MM.1S (cell line): ENCODE results near the gene IL9R.

ENCODE experiments used
- DNase-seq: peaks from one replicate; pipeline ENCODE4 v3.0.0-alpha.2; 2015
- H2AFZ ChIP-seq: fragments of 300-600 bp; sonication (generic); 2 replicates; pipeline ENCODE4 v1.6.0; 2016; ENCODE audit warnings: antibody characterized with exemption, low read length
- H3F3A ChIP-seq: fragments of 300-600 bp; sonication (generic); 2 replicates; pipeline ENCODE4 v1.6.1; 2016; ENCODE audit warnings: mild to moderate bottlenecking, antibody characterized with exemption, low read length, moderate library complexity, mixed read lengths; ENCODE audit not compliant: insufficient read depth
- H3K27ac ChIP-seq: fragments of 300-600 bp; sonication (generic); 2 replicates; pipeline ENCODE4 v1.5.1; 2016; ENCODE audit warnings: mild to moderate bottlenecking, low read length
- H3K27me3 ChIP-seq: fragments of 300-600 bp; sonication (generic); replicated peaks from 2 replicates; pipeline ENCODE4 v1.6.0; 2016; ENCODE audit warnings: low read length; ENCODE audit not compliant: insufficient read depth
- H3K36me3 ChIP-seq: fragments of 300-600 bp; sonication (generic); replicated peaks from 2 replicates; pipeline ENCODE4 v1.6.1; 2016; ENCODE audit warnings: mild to moderate bottlenecking, low read length, mixed read lengths; ENCODE audit not compliant: insufficient read depth
- H3K4me1 ChIP-seq: fragments of 300-600 bp; sonication (generic); 2 replicates; pipeline ENCODE4 v1.6.1; 2016; ENCODE audit warnings: low read length, mixed read lengths
- H3K4me2 ChIP-seq: fragments of 300-600 bp; sonication (generic); 2 replicates; pipeline ENCODE4 v1.6.0; 2016; ENCODE audit warnings: low read depth, low read length
- H3K4me3 ChIP-seq: fragments of 300-600 bp; sonication (generic); 2 replicates; pipeline ENCODE4 v1.5.1; 2016; ENCODE audit warnings: low read length, mixed read lengths
- H3K79me2 ChIP-seq: fragments of 300-600 bp; sonication (generic); 2 replicates; pipeline ENCODE4 v1.6.1; 2016; ENCODE audit warnings: mixed run types, low read length, mixed read lengths
- H3K9ac ChIP-seq: fragments of 300-600 bp; sonication (generic); 2 replicates; pipeline ENCODE4 v1.6.1; 2016; ENCODE audit warnings: low read length, mixed read lengths
- H3K9me2 ChIP-seq: fragments of 300-600 bp; sonication (generic); replicated peaks from 2 replicates; pipeline ENCODE4 v1.6.1; 2016; ENCODE audit warnings: mild to moderate bottlenecking, low read length, mixed read lengths; ENCODE audit not compliant: insufficient read depth
- H3K9me3 ChIP-seq: fragments of 300-600 bp; sonication (generic); replicated peaks from 2 replicates; pipeline ENCODE4 v1.6.1; 2016; ENCODE audit warnings: mild to moderate bottlenecking, low read length, mixed read lengths; ENCODE audit not compliant: insufficient read depth
- H4K20me1 ChIP-seq: fragments of 300-600 bp; sonication (generic); 2 replicates; pipeline ENCODE4 v1.6.1; 2016; ENCODE audit warnings: mild to moderate bottlenecking, low read length, moderate library complexity, mixed read lengths; ENCODE audit not compliant: insufficient read depth
- CTCF ChIP-seq: fragments of 300-600 bp; sonication (generic); IDR thresholded peaks from 2 replicates; pipeline ENCODE4 v1.5.1; 2016; ENCODE audit warnings: antibody characterized with exemption, low read length, mixed read lengths
- EZH2 ChIP-seq: fragments of 300-600 bp; sonication (generic); optimal IDR thresholded peaks from 2 replicates; pipeline ENCODE3; 2017; ENCODE audit warnings: low read depth, mild to moderate bottlenecking, antibody characterized with exemption, low read length, mixed read lengths
- EZH2phosphoT487 ChIP-seq: fragments of 300-600 bp; sonication (generic); IDR thresholded peaks from 2 replicates; pipeline ENCODE4 v1.6.1; 2018; ENCODE audit warnings: antibody characterized with exemption, low read length

Gene IL9R

GRCh38 chrX:155997436-155997835, at the start of gene IL9R:
IL9R (plus strand) TSS chrX:155997696; CDS start chrX:155997760, 64 bp downstream.
- Histone ChIP-seq H3K9ac (no peak within 1 kb of the TSS), H3K27ac (no peak within 1 kb of the TSS), H3K4me1 (no peaks in the 10 kb centered on the region), H4K20me1 (no peaks in the 10 kb centered on the region), H3F3A (no peaks in the 10 kb centered on the region), H3K4me2 (no peak within 1 kb of the TSS), H3K79me2 (no peaks in the 10 kb centered on the region), H2AFZ (no peak within 1 kb of the TSS), H3K36me3 (no peaks in the 10 kb centered on the region), H3K27me3 (no peaks in the 10 kb centered on the region), H3K9me3 (no peaks in the 10 kb centered on the region), H3K9me2 (no peaks in the 10 kb centered on the region), H3K4me3 (no peak within 1 kb of the TSS)
- DNase-seq, result peak; percentile 6
- TF ChIP-seq EZH2phosphoT487, result no peak
- TF ChIP-seq EZH2, result no peak
- TF ChIP-seq CTCF, result no peak

- TF ChIP-seq EZH2phosphoT487, result no peak
- TF ChIP-seq EZH2, result no peak
- TF ChIP-seq CTCF, result no peak
- no peaks in the 10 kb centered on the region for H4K20me1 ChIP-seq
- no peak overlapping the region for H3K4me2 ChIP-seq
- H3K9me2 ChIP-seq, result no peaks in the 10 kb centered on the region
- no peaks in the 10 kb centered on the region for H3K36me3 ChIP-seq
- H2AFZ ChIP-seq, result no peak overlapping the region
- no peaks in the 10 kb centered on the region for H3K79me2 ChIP-seq
- no peaks in the 10 kb centered on the region for H3F3A ChIP-seq
- no peaks in the 10 kb centered on the region for H3K9me3 ChIP-seq
- H3K27ac ChIP-seq, result no peak overlapping the region
- H3K27me3 ChIP-seq, result no peaks in the 10 kb centered on the region
- no peak for DNase-seq
- no peak overlapping the region for H3K9ac ChIP-seq
- H3K4me3 ChIP-seq, result no peak overlapping the region
- H3K4me1 ChIP-seq, result peaks cover 7% of the 10 kb centered on the region; the same call in 1 of the 2 replicates
These were observed 48.4 kb upstream of the IL9R start for GRCh38 chrX:155949098-155949497.

GRCh38 chrX:155951237-155951789, 46.2 kb upstream of the IL9R start:
- no peaks in the 10 kb centered on the region for H3K9me2 ChIP-seq
- TF ChIP-seq EZH2 (no peak), EZH2phosphoT487 (no peak), CTCF (no peak)
- no peaks in the 10 kb centered on the region for H3K27me3 ChIP-seq
- no peak overlapping the region for H3K4me2 ChIP-seq
- H3K4me3 ChIP-seq, result no peak overlapping the region
- no peak overlapping the region for H3K9ac ChIP-seq
- no peaks in the 10 kb centered on the region for H4K20me1 ChIP-seq
- no peak overlapping the region for H3K27ac ChIP-seq
- no peaks in the 10 kb centered on the region for H3K9me3 ChIP-seq
- H2AFZ ChIP-seq, result no peak overlapping the region
- H3K36me3 ChIP-seq, result no peaks in the 10 kb centered on the region
- no peaks in the 10 kb centered on the region for H3K79me2 ChIP-seq
- peaks cover 7% of the 10 kb centered on the region; the same call in 1 of the 2 replicates for H3K4me1 ChIP-seq
- H3F3A ChIP-seq, result no peaks in the 10 kb centered on the region
- DNase-seq, result no peak
